Upper lobe of right lung (tissue), 1 donor: ENCODE results near the gene MRPL4. TPM values are rescaled to one million over a fixed set of nuclear protein-coding genes. Genes with fewer than 3 reads are reported as not detected.

Source experiments
- ATAC-seq: fragments of 200-7000 bp; cut with Tn5 transposase; one replicate; pipeline ENCODE4 v1.9.1; 2020; ENCODE audit warnings: mild to moderate bottlenecking, moderate library complexity
- DNase-seq: peaks from one replicate; pipeline ENCODE4 v3.0.0-alpha.2; 2020
- H3K27ac ChIP-seq: fragments of 200-600 bp; one replicate; pipeline ENCODE4 v1.8.0; 2022
- H3K27me3 ChIP-seq: fragments of 200-600 bp; one replicate; pipeline ENCODE4 v1.8.0; 2022; ENCODE audit warnings: mild to moderate bottlenecking
- H3K36me3 ChIP-seq: fragments of 200-600 bp; one replicate; pipeline ENCODE4 v1.8.0; 2022
- H3K4me1 ChIP-seq: fragments of 200-600 bp; one replicate; pipeline ENCODE4 v1.8.0; 2022
- H3K4me3 ChIP-seq: fragments of 200-600 bp; one replicate; pipeline ENCODE4 v1.8.0; 2022; ENCODE audit warnings: mild to moderate bottlenecking
- H3K9me3 ChIP-seq: fragments of 200-600 bp; one replicate; pipeline ENCODE4 v1.8.0; 2022
- CTCF ChIP-seq: fragments of 200-600 bp; IDR thresholded peaks from one replicate; pipeline ENCODE4 v1.8.0; 2022; ENCODE audit warnings: antibody characterized with exemption
- intact Hi-C: fragments of 100-400 bp; cut with DNase I; formaldehyde crosslinking; loops from one replicate; pipeline ENCODE4 v1.11.0; 2022
- long read RNA-seq: library from polyadenylated mRNA; unstranded; transcript quantifications from one replicate; pipeline ENCODE4 v2.0.0, GENCODE V29; 2021
- total RNA-seq: library from RNA; stranded (reverse); fragmentation: NEBNext Ultra II Directional; extraction: Animal tissue kit (Norgen Biotek cat#: 25700); gene quantifications from one replicate; pipeline ENCODE4 v1.2.1, GENCODE V29; 2021
- donor health status: DM: no; HTN: yes; CAD: no; lungs with severe emphysema.

MRPL4 gene
- 41.5 TPM for total RNA-seq
- long read RNA-seq, transcript MRPL4-201 (9 exons, 1,455 nt) = major isoform, 54 of 73 reads
- long read RNA-seq, partial matches to known transcripts = 7 of 73 reads
- long read RNA-seq, other reads (novel, unspliced or antisense) = 8 of 73 reads

DNA sequence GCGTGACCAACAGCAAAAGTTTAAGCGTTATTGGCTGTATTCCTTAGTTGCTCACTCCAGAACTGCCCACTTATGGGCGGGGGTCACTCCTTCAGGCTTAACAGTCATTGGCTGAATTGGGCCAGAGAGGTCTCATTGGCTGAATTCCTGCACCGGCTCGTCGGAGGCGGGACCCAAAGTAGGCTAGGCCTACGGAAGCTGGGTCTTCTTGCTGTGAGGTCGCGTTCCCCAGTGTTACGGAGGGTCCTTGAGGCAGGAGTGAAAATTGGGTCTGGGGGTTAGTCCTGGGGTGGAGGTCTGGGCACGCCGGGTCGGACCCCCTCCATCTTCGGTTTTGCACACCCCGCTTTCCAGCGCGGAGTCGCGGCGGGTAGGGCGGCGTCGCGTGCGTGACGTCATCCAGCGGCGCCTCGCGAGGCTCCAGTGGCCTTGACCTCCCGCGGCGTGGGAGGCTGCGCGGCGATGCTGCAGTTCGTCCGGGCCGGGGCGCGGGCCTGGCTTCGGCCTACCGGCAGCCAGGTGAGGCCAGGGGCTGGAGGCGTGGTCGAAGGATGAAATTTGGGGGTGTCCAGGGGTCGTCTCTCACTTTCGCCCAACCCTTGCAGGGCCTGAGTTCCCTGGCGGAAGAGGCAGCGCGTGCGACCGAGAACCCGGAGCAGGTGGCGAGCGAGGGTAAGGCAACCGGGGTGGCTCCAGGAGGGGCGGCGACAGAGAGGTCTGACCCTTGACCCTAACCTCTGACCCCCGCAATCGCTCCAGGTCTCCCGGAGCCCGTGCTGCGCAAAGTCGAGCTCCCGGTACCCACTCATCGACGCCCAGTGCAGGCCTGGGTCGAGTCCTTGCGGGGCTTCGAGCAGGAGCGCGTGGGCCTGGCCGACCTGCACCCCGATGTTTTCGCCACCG is at the start of gene MRPL4:
Gene MRPL4 (plus strand): TSS at position 423 of the 903 bp plus-strand sequence. CDS start 40 bp downstream, at position 463.
- H3K4me3 ChIP-seq = peak within 1 kb of the TSS; percentile 93
- H3K4me1 ChIP-seq = peaks cover 23% of the 10 kb centered on the region
- DNase-seq = peak; percentile 95
- peak within 1 kb of the TSS; percentile 88 for H3K27ac ChIP-seq
- no peaks in the 10 kb centered on the region for H3K9me3 ChIP-seq
- TF ChIP-seq CTCF = no peak
- no peaks in the 10 kb centered on the region for H3K27me3 ChIP-seq
- peak; percentile 96 for ATAC-seq
- intact Hi-C loops = no loop called here
- H3K36me3 ChIP-seq = peaks cover 32% of the 10 kb centered on the region

DNA sequence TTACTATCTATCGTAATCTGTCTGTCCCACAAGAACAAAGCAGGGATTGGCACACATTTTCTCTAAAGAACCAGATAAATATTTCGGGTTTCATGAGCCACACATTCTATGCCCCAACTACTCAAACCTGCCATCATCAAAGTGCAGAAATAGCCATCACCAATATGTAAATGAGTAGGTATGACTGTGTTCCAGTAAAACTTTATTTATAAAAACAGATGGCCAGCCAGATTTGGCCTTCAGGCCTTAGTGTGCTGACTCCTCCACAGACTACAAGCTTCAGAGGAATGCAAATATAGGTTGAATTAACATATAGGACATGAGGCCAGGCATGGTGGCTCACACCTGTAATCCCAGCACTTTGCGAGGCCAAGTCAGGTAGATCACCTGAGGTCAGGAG is 48.3 kb upstream of the MRPL4 start:
- no peak overlapping the region for H3K27ac ChIP-seq
- no peak for TF ChIP-seq CTCF
- no peaks in the 10 kb centered on the region for H3K4me1 ChIP-seq
- no peaks in the 10 kb centered on the region for H3K9me3 ChIP-seq
- no peak for ATAC-seq
- intact Hi-C loops = no loop called here
- H3K27me3 ChIP-seq = no peaks in the 10 kb centered on the region
- no peak for DNase-seq
- H3K4me3 ChIP-seq = no peak overlapping the region
- H3K36me3 ChIP-seq = no peaks in the 10 kb centered on the region

DNA sequence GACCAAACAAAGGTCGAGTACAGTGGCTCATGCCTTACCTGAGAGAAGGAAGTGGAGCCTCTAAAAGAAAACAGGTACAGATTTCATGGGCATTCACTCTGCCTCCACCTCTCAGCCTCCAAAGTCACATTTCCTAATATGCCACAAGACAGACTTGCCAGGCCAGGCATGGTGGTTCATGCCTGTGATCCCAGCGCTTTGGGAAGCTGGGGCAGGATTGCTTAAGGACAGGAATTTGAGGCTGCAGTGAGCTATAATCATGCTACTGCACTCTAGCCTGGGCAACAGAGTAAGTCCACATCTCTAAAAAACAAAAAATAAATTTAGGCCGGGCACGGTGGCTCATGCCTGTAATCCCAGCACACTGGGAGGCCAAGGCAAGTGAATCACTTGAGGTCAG is 46.4 kb upstream of the MRPL4 start:
- intact Hi-C loops = no loop called here
- ATAC-seq = no peak
- Histone ChIP-seq H3K9me3 (no peaks in the 10 kb centered on the region), H3K27ac (peak overlapping the region; percentile 36), H3K4me3 (no peak overlapping the region), H3K4me1 (no peaks in the 10 kb centered on the region), H3K36me3 (no peaks in the 10 kb centered on the region), H3K27me3 (no peaks in the 10 kb centered on the region)
- no peak for DNase-seq
- no peak for TF ChIP-seq CTCF

DNA sequence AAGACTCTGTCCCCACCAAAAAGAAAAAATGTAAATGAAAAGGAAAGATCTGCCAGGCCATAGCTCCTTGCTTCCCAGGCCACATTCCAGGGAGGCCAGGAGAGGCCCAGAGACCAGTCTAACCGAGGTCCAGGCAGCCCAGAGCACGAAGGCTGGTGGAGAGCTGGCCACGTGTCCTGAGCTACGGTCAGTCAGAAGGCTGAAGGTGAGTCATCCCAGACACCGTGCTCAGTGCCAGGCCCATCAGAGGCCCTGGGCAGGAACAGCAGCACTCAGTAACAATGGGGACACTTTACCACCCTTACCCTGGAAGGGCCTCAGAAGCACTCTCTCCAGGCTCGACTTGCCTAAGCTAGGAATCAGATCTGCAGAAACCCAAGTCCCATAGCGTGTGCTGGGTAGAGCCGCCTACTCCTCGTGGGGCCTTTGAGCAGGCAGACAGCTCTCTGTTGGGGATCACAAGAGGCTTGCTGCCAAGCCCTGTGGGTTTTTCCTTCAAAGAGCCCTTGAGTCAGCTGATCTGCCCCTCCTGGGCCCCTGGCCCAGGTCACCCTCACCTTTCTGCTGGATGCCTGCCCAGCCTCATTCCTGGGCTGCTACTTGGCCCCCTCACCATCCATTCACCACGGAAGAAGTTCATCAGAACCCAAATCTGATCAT is 45.7 kb upstream of the MRPL4 start:
- Histone ChIP-seq H3K4me1 (no peaks in the 10 kb centered on the region), H3K27me3 (no peaks in the 10 kb centered on the region), H3K9me3 (no peaks in the 10 kb centered on the region), H3K4me3 (no peak overlapping the region), H3K27ac (peak overlapping the region; percentile 36), H3K36me3 (no peaks in the 10 kb centered on the region)
- TF ChIP-seq CTCF = no peak
- intact Hi-C loops = no loop called here
- ATAC-seq (peak; percentile 95), DNase-seq (peak; percentile 78)

DNA sequence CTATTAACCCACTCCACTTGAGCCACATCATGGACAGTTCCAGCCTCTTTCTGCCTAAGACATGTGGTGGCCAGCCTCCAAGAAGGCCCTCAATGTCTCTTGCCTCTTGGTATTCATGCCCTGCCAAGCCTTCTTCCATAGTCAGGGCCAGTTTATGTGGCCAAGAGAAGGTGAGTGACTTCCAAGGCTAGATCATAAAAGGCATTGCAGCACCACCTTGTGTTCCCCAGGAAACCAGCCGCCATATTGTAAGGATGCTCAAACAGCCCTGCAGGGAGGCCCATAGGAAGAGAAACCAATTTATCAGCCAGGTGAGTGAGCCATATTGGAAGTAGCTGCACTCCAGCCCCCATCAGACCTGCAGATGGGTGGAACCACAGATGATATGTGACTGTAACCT is 45.0 kb upstream of the MRPL4 start:
- Histone ChIP-seq H3K27me3 (no peaks in the 10 kb centered on the region), H3K9me3 (no peaks in the 10 kb centered on the region), H3K27ac (no peak overlapping the region), H3K4me1 (no peaks in the 10 kb centered on the region), H3K36me3 (no peaks in the 10 kb centered on the region), H3K4me3 (no peak overlapping the region)
- no peak for DNase-seq
- TF ChIP-seq CTCF = no peak
- ATAC-seq = no peak
- intact Hi-C loops = no loop called here
